ENCODE measurements around the gene HNRNPH3.

Gene HNRNPH3

GRCh38 chr10:68332259-68333057 lies 594 bp downstream of the HNRNPH3 start, which contains the start of gene PBLD:
TSS of gene PBLD (minus strand) at chr10:68332928. CDS start at chr10:68306844, 26,084 bp downstream.
- DNase-seq: peak; percentile 53

- DNase-seq: no peak
Observed at GRCh38 chr10:68333058-68333395, 1.2 kb downstream of the HNRNPH3 start.

- DNase-seq: no peak
Observed at GRCh38 chr10:68333440-68334431, 1.9 kb downstream of the HNRNPH3 start.

- DNase-seq: no peak
Observed at GRCh38 chr10:68334672-68335467, 3.0 kb downstream of the HNRNPH3 start.

- no peak for DNase-seq
Observed at GRCh38 chr10:68336754-68337351, 5.0 kb downstream of the HNRNPH3 start.

- DNase-seq: no peak
Observed at GRCh38 chr10:68340358-68341080, 8.7 kb downstream of the HNRNPH3 start.

- no peak for DNase-seq
Observed at GRCh38 chr10:68342909-68343516, 11.1 kb downstream of the HNRNPH3 start.

- DNase-seq: no peak
Observed at GRCh38 chr10:68345621-68346020, 13.8 kb downstream of the HNRNPH3 start.

- no peak for DNase-seq
Observed at GRCh38 chr10:68346774-68347173, 14.9 kb downstream of the HNRNPH3 start.

GRCh38 chr10:68348265-68348741 lies 16.4 kb downstream of the HNRNPH3 start:
- no peak for DNase-seq

GRCh38 chr10:68353537-68353936 lies 21.7 kb downstream of the HNRNPH3 start:
- no peak for DNase-seq

- no peak for DNase-seq
Observed at GRCh38 chr10:68359189-68359588, 27.3 kb downstream of the HNRNPH3 start.

- no peak for DNase-seq
Observed at GRCh38 chr10:68362590-68362989, 30.7 kb downstream of the HNRNPH3 start.

GRCh38 chr10:68364101-68364886 lies 32.4 kb downstream of the HNRNPH3 start:
- no peak for DNase-seq

GRCh38 chr10:68365611-68366010 lies 33.7 kb downstream of the HNRNPH3 start:
- DNase-seq: no peak

GRCh38 chr10:68366600-68366999 lies 34.7 kb downstream of the HNRNPH3 start:
- DNase-seq: no peak

GRCh38 chr10:68367121-68367520 lies 35.3 kb downstream of the HNRNPH3 start:
- no peak for DNase-seq

GRCh38 chr10:68371604-68372003 lies 39.7 kb downstream of the HNRNPH3 start:
- DNase-seq: no peak

GRCh38 chr10:68385740-68386139 lies 53.9 kb downstream of the HNRNPH3 start:
- no peak for DNase-seq
